NB4 (cell line): ENCODE results near the gene ZNF524.

Source experiments
- POLR2A ChIP-seq: IDR thresholded peaks from 2 replicates; pipeline ENCODE4 v1.6.1; 2011; ENCODE audit warnings: mild to moderate bottlenecking; ENCODE audit not compliant: insufficient read length; ENCODE audit errors: extremely low read depth
- TF ChIP-seq, protein P1 (sequence below): IDR thresholded peaks from one replicate; pipeline ENCODE4 v1.5.1; 2012; ENCODE audit warnings: low read depth, low read length

DNA sequence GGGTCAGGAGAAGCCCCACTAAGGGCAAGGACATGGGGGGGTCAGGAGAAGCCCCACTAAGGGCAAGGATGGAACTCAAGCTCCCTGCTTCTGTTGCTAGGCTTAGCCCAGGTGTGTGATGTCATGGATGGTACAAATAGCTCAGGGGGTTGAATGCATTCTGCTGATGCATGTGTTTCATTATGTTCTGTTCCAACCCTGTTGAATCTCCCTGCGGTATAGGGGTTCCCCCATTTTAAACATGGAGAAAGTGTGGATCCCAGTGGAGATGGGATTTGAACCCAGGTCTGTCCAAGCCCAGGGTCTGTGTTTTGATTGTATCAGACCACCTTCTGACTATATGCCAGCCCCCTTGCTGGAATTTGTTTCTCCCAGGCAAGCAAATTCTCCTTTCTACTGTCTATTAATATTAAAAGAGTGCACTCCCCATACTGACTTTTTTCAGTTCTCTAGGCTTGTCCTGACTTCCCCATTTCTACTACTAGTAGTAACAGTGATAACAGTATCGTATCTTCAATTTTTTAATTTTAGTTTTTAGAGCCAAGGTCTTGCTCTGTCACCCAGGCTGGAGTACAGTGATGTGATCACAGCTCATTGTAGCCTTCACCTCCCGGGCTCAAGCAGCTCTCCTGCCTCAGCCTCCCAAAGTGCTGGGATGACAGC lies 12.0 kb downstream of the ZNF524 start:
- TF ChIP-seq, protein P1, sequence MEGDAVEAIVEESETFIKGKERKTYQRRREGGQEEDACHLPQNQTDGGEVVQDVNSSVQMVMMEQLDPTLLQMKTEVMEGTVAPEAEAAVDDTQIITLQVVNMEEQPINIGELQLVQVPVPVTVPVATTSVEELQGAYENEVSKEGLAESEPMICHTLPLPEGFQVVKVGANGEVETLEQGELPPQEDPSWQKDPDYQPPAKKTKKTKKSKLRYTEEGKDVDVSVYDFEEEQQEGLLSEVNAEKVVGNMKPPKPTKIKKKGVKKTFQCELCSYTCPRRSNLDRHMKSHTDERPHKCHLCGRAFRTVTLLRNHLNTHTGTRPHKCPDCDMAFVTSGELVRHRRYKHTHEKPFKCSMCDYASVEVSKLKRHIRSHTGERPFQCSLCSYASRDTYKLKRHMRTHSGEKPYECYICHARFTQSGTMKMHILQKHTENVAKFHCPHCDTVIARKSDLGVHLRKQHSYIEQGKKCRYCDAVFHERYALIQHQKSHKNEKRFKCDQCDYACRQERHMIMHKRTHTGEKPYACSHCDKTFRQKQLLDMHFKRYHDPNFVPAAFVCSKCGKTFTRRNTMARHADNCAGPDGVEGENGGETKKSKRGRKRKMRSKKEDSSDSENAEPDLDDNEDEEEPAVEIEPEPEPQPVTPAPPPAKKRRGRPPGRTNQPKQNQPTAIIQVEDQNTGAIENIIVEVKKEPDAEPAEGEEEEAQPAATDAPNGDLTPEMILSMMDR, result no peak
- TF ChIP-seq POLR2A, result no peak
